Chondrocyte (in vitro differentiated cells): ENCODE data around the gene ZNF598. TPM values are rescaled to one million over a fixed set of nuclear protein-coding genes. Genes with fewer than 3 reads are reported as not detected.

ENCODE experiments used
- DNase-seq: peaks from one replicate; pipeline ENCODE4 v3.0.0; 2021; ENCODE audit warnings: mixed read lengths, low spot score
- H3K27ac Mint-ChIP-seq: one replicate; pipeline ENCODE4 v1.8.0; 2021; ENCODE audit warnings: mild to moderate bottlenecking, moderate library complexity, mixed read lengths; ENCODE audit not compliant: unreplicated experiment
- H3K27me3 Mint-ChIP-seq: 2 replicates; pipeline ENCODE4 v1.8.0; 2021; ENCODE audit warnings: low read depth, mixed read lengths
- H3K36me3 Mint-ChIP-seq: 2 replicates; pipeline ENCODE4 v1.8.0; 2021; ENCODE audit warnings: low read depth, mixed read lengths
- H3K4me1 Mint-ChIP-seq: 2 replicates; pipeline ENCODE4 v1.8.0; 2021; ENCODE audit warnings: low read depth, mild to moderate bottlenecking, mixed read lengths
- H3K4me3 Mint-ChIP-seq: one replicate; pipeline ENCODE4 v1.8.0; 2021; ENCODE audit warnings: mild to moderate bottlenecking, moderate library complexity, mixed read lengths; ENCODE audit not compliant: unreplicated experiment
- H3K9me3 Mint-ChIP-seq: 2 replicates; pipeline ENCODE4 v1.8.0; 2021; ENCODE audit warnings: low read depth, mixed read lengths
- total RNA-seq: library from RNA; stranded (reverse); gene quantifications from 3 replicates; pipeline ENCODE4 v1.2.1, GENCODE V29; 2021
- TF ChIP-seq, protein P1 (sequence below): fragments of 200-600 bp; sonication (generic); IDR thresholded peaks from 2 replicates; pipeline ENCODE4 v1.5.0; 2021; ENCODE audit warnings: antibody characterized with exemption, mild to moderate bottlenecking, moderate library complexity

The ZNF598 gene
- total RNA-seq, 1 donor from 2014 or later = 41.7 TPM

DNA sequence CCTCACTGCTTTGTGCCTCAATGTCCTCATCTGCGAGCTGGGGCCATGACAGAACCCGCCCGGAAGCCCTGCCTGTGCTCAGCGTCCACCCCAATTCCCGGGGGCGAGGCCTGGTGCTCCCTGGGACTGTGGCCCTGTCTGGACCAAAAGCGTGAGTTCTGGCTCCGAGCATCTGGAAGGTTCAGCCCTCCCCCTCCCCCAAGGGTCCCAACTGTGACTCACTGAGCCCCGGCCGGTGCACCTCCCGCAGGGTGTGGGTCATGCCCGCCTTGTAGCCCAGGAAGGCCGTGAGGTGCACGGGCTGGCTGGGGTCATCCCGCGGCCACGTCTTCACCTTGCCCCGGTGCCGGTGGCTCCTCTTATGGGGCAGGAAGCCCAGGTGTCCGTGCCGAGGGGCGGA lies 55.9 kb downstream of the ZNF598 start:
- no peak overlapping the region for H3K4me3 Mint-ChIP-seq

DNA sequence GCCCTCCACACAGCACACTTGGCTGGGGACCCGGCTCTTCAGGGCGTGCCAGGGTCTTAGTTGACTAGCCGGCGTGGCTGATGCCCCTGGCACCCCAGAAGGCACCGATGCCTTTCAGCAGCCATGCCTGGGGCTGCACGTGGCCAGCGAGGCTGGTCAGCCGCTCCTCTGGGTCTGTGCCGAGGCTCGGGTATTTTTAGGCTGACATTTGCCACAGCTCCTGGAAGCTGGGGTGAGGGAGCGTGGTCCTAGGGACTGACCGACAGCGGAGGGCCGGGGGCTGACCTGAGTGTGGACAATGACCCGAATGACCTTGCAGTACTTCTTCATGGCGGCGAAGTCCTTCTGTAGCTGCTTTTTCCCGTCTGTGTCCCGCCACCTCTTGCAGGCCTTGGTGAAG lies 59.1 kb downstream of the ZNF598 start:
- Mint-ChIP-seq H3K27ac (no peak overlapping the region), H3K9me3 (no peaks in the 10 kb centered on the region), H3K27me3 (no peaks in the 10 kb centered on the region), H3K36me3 (no peaks in the 10 kb centered on the region), H3K4me1 (no peaks in the 10 kb centered on the region), H3K4me3 (no peak overlapping the region)
- TF ChIP-seq, protein P1, sequence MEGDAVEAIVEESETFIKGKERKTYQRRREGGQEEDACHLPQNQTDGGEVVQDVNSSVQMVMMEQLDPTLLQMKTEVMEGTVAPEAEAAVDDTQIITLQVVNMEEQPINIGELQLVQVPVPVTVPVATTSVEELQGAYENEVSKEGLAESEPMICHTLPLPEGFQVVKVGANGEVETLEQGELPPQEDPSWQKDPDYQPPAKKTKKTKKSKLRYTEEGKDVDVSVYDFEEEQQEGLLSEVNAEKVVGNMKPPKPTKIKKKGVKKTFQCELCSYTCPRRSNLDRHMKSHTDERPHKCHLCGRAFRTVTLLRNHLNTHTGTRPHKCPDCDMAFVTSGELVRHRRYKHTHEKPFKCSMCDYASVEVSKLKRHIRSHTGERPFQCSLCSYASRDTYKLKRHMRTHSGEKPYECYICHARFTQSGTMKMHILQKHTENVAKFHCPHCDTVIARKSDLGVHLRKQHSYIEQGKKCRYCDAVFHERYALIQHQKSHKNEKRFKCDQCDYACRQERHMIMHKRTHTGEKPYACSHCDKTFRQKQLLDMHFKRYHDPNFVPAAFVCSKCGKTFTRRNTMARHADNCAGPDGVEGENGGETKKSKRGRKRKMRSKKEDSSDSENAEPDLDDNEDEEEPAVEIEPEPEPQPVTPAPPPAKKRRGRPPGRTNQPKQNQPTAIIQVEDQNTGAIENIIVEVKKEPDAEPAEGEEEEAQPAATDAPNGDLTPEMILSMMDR = no peak
- no peak for DNase-seq

More for the DNA sequence above, 55.9 kb downstream of the ZNF598 start:
- H3K27ac Mint-ChIP-seq = no peak overlapping the region
- peak; percentile 85 for DNase-seq
- H3K27me3 Mint-ChIP-seq = no peaks in the 10 kb centered on the region
- TF ChIP-seq, protein P1 = no peak
- H3K4me1 Mint-ChIP-seq = no peaks in the 10 kb centered on the region
- no peaks in the 10 kb centered on the region for H3K9me3 Mint-ChIP-seq
- H3K36me3 Mint-ChIP-seq = no peaks in the 10 kb centered on the region

DNA sequence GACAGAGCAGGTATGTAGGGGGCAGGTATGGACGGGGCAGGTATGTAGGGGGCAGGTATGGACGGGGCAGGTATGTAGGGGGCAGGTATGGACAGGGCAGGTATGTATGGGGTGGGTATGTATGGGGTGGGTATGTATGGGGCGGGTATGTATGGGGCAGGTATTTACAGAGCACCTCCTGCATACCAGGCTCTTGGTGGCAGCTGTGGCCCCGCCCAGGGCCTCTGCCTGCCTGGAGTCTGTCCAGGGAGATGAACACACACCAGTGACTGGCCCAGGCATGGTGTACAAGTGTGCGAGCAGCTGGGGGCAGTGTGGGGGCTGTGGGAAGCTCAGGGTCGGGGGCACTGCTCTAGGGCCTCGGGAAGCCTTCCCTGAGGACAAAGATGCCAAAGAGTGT lies 59.6 kb downstream of the ZNF598 start:
- Mint-ChIP-seq H3K27ac (no peak overlapping the region), H3K4me1 (no peaks in the 10 kb centered on the region), H3K36me3 (no peaks in the 10 kb centered on the region), H3K27me3 (no peaks in the 10 kb centered on the region), H3K4me3 (no peak overlapping the region), H3K9me3 (no peaks in the 10 kb centered on the region)
- DNase-seq = no peak
- TF ChIP-seq, protein P1 = no peak

DNA sequence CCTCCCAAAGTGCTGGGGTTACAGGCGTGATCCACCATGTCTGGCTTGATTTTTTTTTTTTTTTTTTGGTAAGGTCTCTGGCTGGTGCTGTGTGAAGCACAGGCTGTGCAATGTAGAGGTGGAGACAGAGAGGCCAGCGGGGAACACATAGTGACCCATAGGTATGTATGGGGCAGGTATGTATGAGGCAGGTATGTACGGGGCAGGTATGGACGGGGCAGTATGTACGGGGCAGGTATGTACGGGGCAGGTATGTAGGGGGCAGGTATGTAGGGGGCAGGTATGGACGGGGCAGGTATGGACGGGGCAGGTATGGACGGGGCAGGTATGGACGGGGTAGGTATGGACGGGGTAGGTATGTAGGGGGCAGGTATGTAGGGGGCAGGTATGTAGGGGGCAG lies 60.1 kb downstream of the ZNF598 start:
- H3K27me3 Mint-ChIP-seq = no peaks in the 10 kb centered on the region
- DNase-seq = no peak
- no peaks in the 10 kb centered on the region for H3K9me3 Mint-ChIP-seq
- no peaks in the 10 kb centered on the region for H3K36me3 Mint-ChIP-seq
- H3K4me3 Mint-ChIP-seq = no peak overlapping the region
- no peak overlapping the region for H3K27ac Mint-ChIP-seq
- TF ChIP-seq, protein P1 = no peak
- H3K4me1 Mint-ChIP-seq = no peaks in the 10 kb centered on the region

Other genes starting within 250 kb of the ZNF598 start
- gene NME3, start 238.3 kb downstream of the ZNF598 start, total RNA-seq = 51.0 to 62.9 TPM (median 53.8 TPM) in 3 replicates
- gene EME2, start 237.0 kb downstream of the ZNF598 start, total RNA-seq = 16.9 to 28.4 TPM (median 19.7 TPM) in 3 replicates
- 54.5 to 78.7 TPM (median 60.4 TPM) in 3 replicates for gene MRPS34, start 236.7 kb downstream of the ZNF598 start, total RNA-seq
- gene SPSB3, start 227.2 kb downstream of the ZNF598 start, total RNA-seq = 30.8 to 32.1 TPM (median 31.5 TPM) in 3 replicates
- gene NUBP2, start 226.9 kb downstream of the ZNF598 start, total RNA-seq = 36.5 to 46.0 TPM (median 40.7 TPM) in 3 replicates
- gene IGFALS, start 216.1 kb downstream of the ZNF598 start, total RNA-seq = 0.12 to 0.31 TPM in 2 of 3 replicates, not detected in the other
- gene HAGH, start 183.0 kb downstream of the ZNF598 start, total RNA-seq = 46.5 to 56.7 TPM (median 55.1 TPM) in 3 replicates
- 25.8 to 27.1 TPM (median 25.9 TPM) in 3 replicates for gene FAHD1, start 182.6 kb downstream of the ZNF598 start, total RNA-seq
- 1.1 to 1.3 TPM (median 1.2 TPM) in 3 replicates for gene MEIOB, start 137.7 kb downstream of the ZNF598 start, total RNA-seq
- gene HS3ST6, start 91.4 kb downstream of the ZNF598 start, total RNA-seq = not detected in 3 replicates
- 18.3 to 19.1 TPM (median 18.8 TPM) in 3 replicates for gene MSRB1, start 66.6 kb downstream of the ZNF598 start, total RNA-seq
- not detected in 3 replicates for gene RPL3L, start 55.1 kb downstream of the ZNF598 start, total RNA-seq
- 97.9 to 131 TPM (median 110 TPM) in 3 replicates for gene NDUFB10, start 50.3 kb downstream of the ZNF598 start, total RNA-seq
- 1,605 to 1,878 TPM (median 1,662 TPM) in 3 replicates for gene RPS2, start 45.0 kb downstream of the ZNF598 start, total RNA-seq
- gene RNF151, start 43.0 kb downstream of the ZNF598 start, total RNA-seq = not detected in 3 replicates
- gene TBL3, start 37.8 kb downstream of the ZNF598 start, total RNA-seq = 20.9 to 40.1 TPM (median 21.6 TPM) in 3 replicates
- gene NOXO1, start 28.4 kb downstream of the ZNF598 start, total RNA-seq = 0.25 to 0.48 TPM (median 0.26 TPM) in 3 replicates
- gene GFER, start 25.6 kb downstream of the ZNF598 start, total RNA-seq = 17.0 to 19.7 TPM (median 17.5 TPM) in 3 replicates
- 0.39 to 0.74 TPM (median 0.67 TPM) in 3 replicates for gene SYNGR3, start 19.9 kb downstream of the ZNF598 start, total RNA-seq
- gene NPW, start 10.0 kb upstream of the ZNF598 start, total RNA-seq = 1.1 to 3.7 TPM (median 2.5 TPM) in 3 replicates
- 61.5 to 89.4 TPM (median 87.0 TPM) in 3 replicates for gene NHERF2, start 17.1 kb upstream of the ZNF598 start, total RNA-seq
- 12.6 to 15.4 TPM (median 14.2 TPM) in 3 replicates for gene NTHL1, start 38.0 kb upstream of the ZNF598 start, total RNA-seq
- 107 to 158 TPM (median 108 TPM) in 3 replicates for gene TSC2, start 38.2 kb upstream of the ZNF598 start, total RNA-seq
- 131 to 230 TPM (median 216 TPM) in 3 replicates for gene PKD1, start 126.1 kb upstream of the ZNF598 start, total RNA-seq
- 0.28 to 1.1 TPM (median 0.80 TPM) in 3 replicates for gene RAB26, start 138.8 kb upstream of the ZNF598 start, total RNA-seq
- gene TRAF7, start 146.0 kb upstream of the ZNF598 start, total RNA-seq = 62.1 to 71.3 TPM (median 63.4 TPM) in 3 replicates
- gene CASKIN1, start 186.8 kb upstream of the ZNF598 start, total RNA-seq = 1.3 to 3.6 TPM (median 2.3 TPM) in 3 replicates
- 37.1 to 41.4 TPM (median 39.3 TPM) in 3 replicates for gene MLST8, start 195.6 kb upstream of the ZNF598 start, total RNA-seq
- 5.4 to 7.3 TPM (median 6.9 TPM) in 3 replicates for gene BRICD5, start 201.0 kb upstream of the ZNF598 start, total RNA-seq
- 15.6 to 21.1 TPM (median 16.0 TPM) in 3 replicates for gene PGP, start 205.0 kb upstream of the ZNF598 start, total RNA-seq
- 18.7 to 25.7 TPM (median 20.7 TPM) in 3 replicates for gene E4F1, start 213.8 kb upstream of the ZNF598 start, total RNA-seq
- 0.97 to 1.6 TPM (median 1.2 TPM) in 3 replicates for gene DNASE1L2, start 226.6 kb upstream of the ZNF598 start, total RNA-seq
- gene ECI1, start 241.8 kb upstream of the ZNF598 start, total RNA-seq = 25.5 to 45.4 TPM (median 44.5 TPM) in 3 replicates